Measurements from ENCODE around the gene RAP1A. TPM values are rescaled to one million over a fixed set of nuclear protein-coding genes. Genes with fewer than 3 reads are reported as not detected.
"Not testable (repeated sequence)": the region's sequence is repeated elsewhere in the genome, so short reads cannot be mapped to it uniquely, and the experiment has no call there.

Gene RAP1A
- polyA plus RNA-seq, 1 experiment: 20.5 TPM

GRCh38 chr1:111672331-111672730 lies 52.7 kb downstream of the RAP1A start:
- ChIA-PET CTCF (interaction anchor here (0.6 to 0.8 kb wide), 2 partner anchors 42 to 197 kb away, joined by 3 to 4 read pairs; no protein-coding TSS in a partner anchor), POLR2A (no interaction called here)
- TF ChIP-seq CTCF (IDR thresholded peaks at IDR 0.05; ENCODE audit: insufficient read depth, low read depth, low read length): no peak

GRCh38 chr1:111677604-111678003 lies 58.0 kb downstream of the RAP1A start:
- Histone ChIP-seq H3K27me3 (ENCODE audit: control insufficient read depth, insufficient read depth, low read length) (no peaks in the 10 kb centered on the region), H3K4me3 (ENCODE audit: low read depth, low read length) (no peak overlapping the region), H3K36me3 (ENCODE audit: control insufficient read depth, insufficient read depth, low read length) (no peaks in the 10 kb centered on the region)
- ChIA-PET POLR2A (no interaction called here), CTCF (interaction anchor here (1.3 to 2.8 kb wide), 3 partner anchors 11 to 170 kb away, joined by 5 to 7 read pairs (median 5); no protein-coding TSS in a partner anchor)
- TF ChIP-seq CTCF (IDR thresholded peaks at IDR 0.05; ENCODE audit: insufficient read depth, low read depth, low read length): no peak
- no peak for DNase-seq (ENCODE audit: low read depth)

More at GRCh38 chr1:111672331-111672730, 52.7 kb downstream of the RAP1A start:
- H3K27me3 ChIP-seq (ENCODE audit: control insufficient read depth, insufficient read depth, low read length): no peaks in the 10 kb centered on the region
- no peaks in the 10 kb centered on the region for H3K36me3 ChIP-seq (ENCODE audit: control insufficient read depth, insufficient read depth, low read length)
- DNase-seq (ENCODE audit: low read depth): peak; percentile 47
- no peak overlapping the region for H3K4me3 ChIP-seq (ENCODE audit: low read depth, low read length)

- TF ChIP-seq CTCF (IDR thresholded peaks at IDR 0.05; ENCODE audit: insufficient read depth, low read depth, low read length): no peak
- no peak overlapping the region for H3K4me3 ChIP-seq (ENCODE audit: low read depth, low read length)
- CTCF ChIA-PET: interaction anchor here (1.9 kb wide), 1 partner anchor 10 kb away, joined by 8 read pairs; no protein-coding TSS in a partner anchor
- no peaks in the 10 kb centered on the region for H3K27me3 ChIP-seq (ENCODE audit: control insufficient read depth, insufficient read depth, low read length)
- POLR2A ChIA-PET: interaction anchor here (0.6 kb wide), 1 partner anchor 23 kb away, joined by 5 read pairs; no protein-coding TSS in a partner anchor
- no peak for DNase-seq (ENCODE audit: low read depth)
- no peaks in the 10 kb centered on the region for H3K36me3 ChIP-seq (ENCODE audit: control insufficient read depth, insufficient read depth, low read length)
Observed at GRCh38 chr1:111679541-111679940, 60.0 kb downstream of the RAP1A start.

GRCh38 chr1:111680212-111680800 lies 60.7 kb downstream of the RAP1A start:
- not testable (repeated sequence) for H3K36me3 ChIP-seq (ENCODE audit: control insufficient read depth, insufficient read depth, low read length); DNase-seq (ENCODE audit: low read depth); H3K4me3 ChIP-seq (ENCODE audit: low read depth, low read length); H3K27me3 ChIP-seq (ENCODE audit: control insufficient read depth, insufficient read depth, low read length)
- POLR2A ChIA-PET: interaction anchor here (0.6 kb wide), 1 partner anchor 22 kb away, joined by 5 read pairs; no protein-coding TSS in a partner anchor
- CTCF ChIA-PET: interaction anchor here (0.9 to 1.9 kb wide), 3 partner anchors 9 to 35 kb away, joined by 3 to 8 read pairs (median 5); no protein-coding TSS in a partner anchor

- H3K36me3 ChIP-seq (ENCODE audit: control insufficient read depth, insufficient read depth, low read length); POLR2A ChIA-PET; H3K4me3 ChIP-seq (ENCODE audit: low read depth, low read length); DNase-seq (ENCODE audit: low read depth); H3K27me3 ChIP-seq (ENCODE audit: control insufficient read depth, insufficient read depth, low read length): not testable (repeated sequence)
- CTCF ChIA-PET: interaction anchor here (1.0 kb wide), 1 partner anchor 173 kb away, joined by 3 read pairs; no protein-coding TSS in a partner anchor
Observed at GRCh38 chr1:111685293-111686153, 65.9 kb downstream of the RAP1A start.

GRCh38 chr1:111690306-111690617 lies 70.7 kb downstream of the RAP1A start:
- no peak overlapping the region for H3K4me3 ChIP-seq (ENCODE audit: low read depth, low read length)
- H3K27me3 ChIP-seq (ENCODE audit: control insufficient read depth, insufficient read depth, low read length): no peaks in the 10 kb centered on the region
- H3K36me3 ChIP-seq (ENCODE audit: control insufficient read depth, insufficient read depth, low read length): no peaks in the 10 kb centered on the region; the same call in 1 of the 2 replicates
- TF ChIP-seq CTCF (IDR thresholded peaks at IDR 0.05; ENCODE audit: insufficient read depth, low read depth, low read length): no peak
- ChIA-PET CTCF (interaction anchor here (0.7 to 2.0 kb wide), 3 partner anchors 24 to 208 kb away, joined by 3 to 5 read pairs (median 3); no protein-coding TSS in a partner anchor), POLR2A (no interaction called here)
- DNase-seq (ENCODE audit: low read depth): peak; percentile 65

Data from BJ (cell line).